ENCODE data around the gene TPST2. TPM values are rescaled to one million over a fixed set of nuclear protein-coding genes. Genes with fewer than 3 reads are reported as not detected.

The TPST2 gene
- total and polyA plus RNA-seq, 2 donors (not counting 3 experiments of a cell fraction or from before 2014, with no cell fraction given) = 49.4 to 121 TPM

DNA sequence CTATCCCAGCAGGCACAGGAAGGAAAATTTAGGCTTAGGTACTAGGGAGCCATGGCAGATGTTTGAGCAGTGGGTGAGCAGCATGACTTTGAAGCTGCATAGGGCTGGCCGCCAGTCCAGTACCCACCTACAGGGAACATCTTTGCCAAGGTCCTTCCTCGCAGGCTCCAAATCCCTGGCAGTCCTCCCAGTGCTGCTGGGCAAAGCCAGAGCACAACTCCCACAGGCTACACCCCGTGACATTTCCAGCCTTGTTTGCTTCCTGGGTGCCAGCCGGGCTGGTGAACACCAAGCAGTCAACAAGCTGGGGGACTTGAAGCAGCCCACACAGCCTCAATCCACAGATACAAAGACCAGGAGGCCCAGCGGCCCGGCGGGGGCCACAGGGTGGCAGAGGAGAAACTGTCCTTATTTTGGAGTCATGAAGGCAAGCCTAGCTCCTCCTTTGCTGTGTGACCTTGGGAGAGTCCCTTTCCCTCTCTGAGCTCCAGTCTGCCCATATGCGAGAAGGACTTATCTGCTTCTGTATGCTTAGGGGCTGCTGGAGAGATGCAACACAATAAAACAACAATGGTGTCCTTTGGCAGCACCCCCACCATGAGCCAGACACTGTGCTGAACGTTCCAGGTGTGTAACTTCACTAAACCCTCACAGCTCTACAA lies 28.0 kb downstream of the TPST2 start:
- dilution Hi-C loops (cut with MboI; ENCODE audit: extremely low pct_ligation_motif_present, low sequenced_read_pairs) (no loop called here), intact Hi-C loops (cut with micrococcal nuclease) (no loop called here)
- FAIRE-seq = no peak
- BruUV-seq (replicated peaks) = no TSS peak
- Histone ChIP-seq H3K4me1 (ENCODE audit: control insufficient read depth, extremely low read depth, insufficient read depth, low read length) (peaks cover 13% of the 10 kb centered on the region), H3K27ac (ENCODE audit: insufficient read depth, low read depth, low read length) (no peak overlapping the region), H2AFZ (ENCODE audit: low read depth, low read length) (no peak overlapping the region), H3K9me3 (replicated peaks; ENCODE audit: control insufficient read depth, insufficient read depth, low read length) (no peaks in the 10 kb centered on the region), H4K20me1 (replicated peaks; ENCODE audit: control insufficient read depth, extremely low read depth, insufficient read depth, low read length) (no peaks in the 10 kb centered on the region), H3K9me1 (replicated peaks; ENCODE audit: control insufficient read depth, extremely low read depth, insufficient read depth, low read length) (no peaks in the 10 kb centered on the region), H3K4me3 (replicated peaks in 1 of 3; ENCODE audit: insufficient read depth in 1 of 3, low read depth in 1 of 3, low read length in 3 of 3) (no peak overlapping the region), H3K27me3 (ENCODE audit: control insufficient read depth in 2 of 2, insufficient read depth in 2 of 2, low read length in 2 of 2) (no peaks in the 10 kb centered on the region), H3K4me2 (ENCODE audit: insufficient read depth, low read length) (no peak overlapping the region), H3K36me3 (ENCODE audit: control insufficient read depth in 2 of 2, extremely low read depth in 1 of 2, insufficient read depth in 2 of 2, low read length in 2 of 2) (peaks cover 0 to 17% of the 10 kb centered on the region in 2 experiments), H3K9ac (replicated peaks; ENCODE audit: extremely low read depth, insufficient read depth, low read length) (no peak overlapping the region), H3K79me2 (ENCODE audit: control insufficient read depth, insufficient read depth, low read length) (peaks cover 17% of the 10 kb centered on the region)
- ChIA-PET POLR2A (no interaction called here), CTCF (no interaction called here)
- TF ChIP-seq MYC (IDR thresholded peaks at IDR 0.05; ENCODE audit: low read depth, low read length) = no peak
- TF ChIP-seq JUN (IDR thresholded peaks at IDR 0.05; ENCODE audit: borderline replicate concordance, insufficient read depth, insufficient read length, low read depth) = no peak
- no peak for TF ChIP-seq EZH2 (IDR thresholded peaks at IDR 0.05; ENCODE audit: borderline replicate concordance, low read depth, low read length, severe bottlenecking)
- TF ChIP-seq, protein P1, sequence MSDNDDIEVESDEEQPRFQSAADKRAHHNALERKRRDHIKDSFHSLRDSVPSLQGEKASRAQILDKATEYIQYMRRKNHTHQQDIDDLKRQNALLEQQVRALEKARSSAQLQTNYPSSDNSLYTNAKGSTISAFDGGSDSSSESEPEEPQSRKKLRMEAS (IDR thresholded peaks at IDR 0.05; ENCODE audit: insufficient read depth, insufficient read length) = no peak
- no peak for TF ChIP-seq POLR2A (IDR thresholded peaks at IDR 0.05; ENCODE audit: low read depth, low read length)
- DNase-seq (ENCODE audit: low read depth, low spot score) = no peak

DNA sequence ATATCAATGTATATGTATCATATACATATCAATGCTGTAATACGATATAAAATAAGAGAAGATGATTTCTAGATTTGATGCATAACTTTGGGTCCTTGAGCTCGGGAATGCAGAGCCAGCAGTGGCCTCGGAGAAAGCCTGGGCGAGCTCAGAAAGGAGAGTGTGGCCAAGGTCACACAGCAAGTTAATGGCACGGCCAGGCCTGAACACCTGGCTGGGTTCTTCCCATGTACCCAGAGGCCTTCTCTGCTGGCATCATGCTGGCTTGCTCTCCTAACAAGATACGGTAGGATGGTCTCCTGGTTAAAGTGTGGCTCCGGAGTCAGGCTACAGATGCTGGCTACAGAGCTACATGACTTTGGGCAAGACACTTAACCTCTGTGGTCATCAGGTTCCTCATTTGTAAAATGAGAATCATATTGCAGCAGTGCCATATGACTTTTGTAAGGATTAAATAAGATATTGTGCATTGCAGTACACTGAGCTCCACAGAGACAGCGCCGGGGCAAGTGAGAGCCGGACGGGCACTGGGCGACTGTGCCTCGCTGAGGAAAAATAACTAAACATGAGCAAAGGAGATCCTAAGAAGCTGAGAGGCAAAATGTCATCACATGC lies 29.9 kb downstream of the TPST2 start:
- Histone ChIP-seq H3K36me3 (ENCODE audit: control insufficient read depth in 2 of 2, extremely low read depth in 1 of 2, insufficient read depth in 2 of 2, low read length in 2 of 2) (peaks cover 0 to 13% of the 10 kb centered on the region in 2 experiments), H3K4me2 (ENCODE audit: insufficient read depth, low read length) (no peak overlapping the region), H3K9me3 (replicated peaks; ENCODE audit: control insufficient read depth, insufficient read depth, low read length) (no peaks in the 10 kb centered on the region), H3K79me2 (ENCODE audit: control insufficient read depth, insufficient read depth, low read length) (peaks cover 21% of the 10 kb centered on the region), H3K27me3 (ENCODE audit: control insufficient read depth in 2 of 2, insufficient read depth in 2 of 2, low read length in 2 of 2) (no peaks in the 10 kb centered on the region), H3K4me3 (replicated peaks in 1 of 3; ENCODE audit: insufficient read depth in 1 of 3, low read depth in 1 of 3, low read length in 3 of 3) (no peak overlapping the region), H3K4me1 (ENCODE audit: control insufficient read depth, extremely low read depth, insufficient read depth, low read length) (peaks cover 13% of the 10 kb centered on the region), H3K27ac (ENCODE audit: insufficient read depth, low read depth, low read length) (no peak overlapping the region), H3K9ac (replicated peaks; ENCODE audit: extremely low read depth, insufficient read depth, low read length) (no peak overlapping the region), H3K9me1 (replicated peaks; ENCODE audit: control insufficient read depth, extremely low read depth, insufficient read depth, low read length) (no peaks in the 10 kb centered on the region), H4K20me1 (replicated peaks; ENCODE audit: control insufficient read depth, extremely low read depth, insufficient read depth, low read length) (no peaks in the 10 kb centered on the region), H2AFZ (ENCODE audit: low read depth, low read length) (no peak overlapping the region)
- DNase-seq (ENCODE audit: low read depth, low spot score) (no peak), FAIRE-seq (no peak)
- TF ChIP-seq MYC (IDR thresholded peaks at IDR 0.05; ENCODE audit: low read depth, low read length) (no peak), GATA2 (IDR thresholded peaks at IDR 0.05; ENCODE audit: insufficient read depth, insufficient read length, low read depth, low read length) (no peak), JUN (IDR thresholded peaks at IDR 0.05; ENCODE audit: borderline replicate concordance, insufficient read depth, insufficient read length, low read depth) (no peak), POLR2AphosphoS5 (IDR thresholded peaks at IDR 0.05; ENCODE audit: insufficient read depth, low read depth, low read length) (no peak), EZH2 (IDR thresholded peaks at IDR 0.05; ENCODE audit: borderline replicate concordance, low read depth, low read length, severe bottlenecking) (no peak), FOS (IDR thresholded peaks at IDR 0.05; ENCODE audit: borderline replicate concordance, insufficient read depth, low read length) (no peak)
- TF ChIP-seq, protein P1 (IDR thresholded peaks at IDR 0.05; ENCODE audit: insufficient read depth, insufficient read length) = no peak
- TF ChIP-seq, protein P2, sequence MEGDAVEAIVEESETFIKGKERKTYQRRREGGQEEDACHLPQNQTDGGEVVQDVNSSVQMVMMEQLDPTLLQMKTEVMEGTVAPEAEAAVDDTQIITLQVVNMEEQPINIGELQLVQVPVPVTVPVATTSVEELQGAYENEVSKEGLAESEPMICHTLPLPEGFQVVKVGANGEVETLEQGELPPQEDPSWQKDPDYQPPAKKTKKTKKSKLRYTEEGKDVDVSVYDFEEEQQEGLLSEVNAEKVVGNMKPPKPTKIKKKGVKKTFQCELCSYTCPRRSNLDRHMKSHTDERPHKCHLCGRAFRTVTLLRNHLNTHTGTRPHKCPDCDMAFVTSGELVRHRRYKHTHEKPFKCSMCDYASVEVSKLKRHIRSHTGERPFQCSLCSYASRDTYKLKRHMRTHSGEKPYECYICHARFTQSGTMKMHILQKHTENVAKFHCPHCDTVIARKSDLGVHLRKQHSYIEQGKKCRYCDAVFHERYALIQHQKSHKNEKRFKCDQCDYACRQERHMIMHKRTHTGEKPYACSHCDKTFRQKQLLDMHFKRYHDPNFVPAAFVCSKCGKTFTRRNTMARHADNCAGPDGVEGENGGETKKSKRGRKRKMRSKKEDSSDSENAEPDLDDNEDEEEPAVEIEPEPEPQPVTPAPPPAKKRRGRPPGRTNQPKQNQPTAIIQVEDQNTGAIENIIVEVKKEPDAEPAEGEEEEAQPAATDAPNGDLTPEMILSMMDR (IDR thresholded peaks at IDR 0.05; ENCODE audit: extremely low read depth in 1 of 2, insufficient read depth in 1 of 2, low read depth in 1 of 2, low read length in 2 of 2) = no peak
- no TSS peak for BruUV-seq (replicated peaks)
- CTCF ChIA-PET = no interaction called here
- dilution Hi-C loops (cut with MboI; ENCODE audit: extremely low pct_ligation_motif_present, low sequenced_read_pairs) (no loop called here), intact Hi-C loops (cut with micrococcal nuclease) (no loop called here)
- POLR2A ChIA-PET = no interaction called here
